AG09309 (cell line): ENCODE data around the gene SYNDIG1.

Experiments used
- DNase-seq: peaks from one replicate; pipeline ENCODE4 v3.0.0-alpha.2; 2010; ENCODE audit warnings: low read depth
- H3K4me3 ChIP-seq: 2 replicates; pipeline ENCODE4 v1.5.1; 2011; ENCODE audit warnings: mild to moderate bottlenecking, low read depth, low read length, moderate library complexity; ENCODE audit not compliant: control insufficient read depth
- CTCF ChIP-seq: IDR thresholded peaks from 2 replicates; pipeline ENCODE4 v1.5.1; 2011; ENCODE audit warnings: mild to moderate bottlenecking, low read depth, low read length, inconsistent platforms; ENCODE audit not compliant: insufficient read depth, control insufficient read depth; ENCODE audit errors: missing control alignments

Gene SYNDIG1

GRCh38 chr20:24425523-24426135 is 43.8 kb upstream of the SYNDIG1 start:
- no peak overlapping the region for H3K4me3 ChIP-seq
- no peak for TF ChIP-seq CTCF
- DNase-seq = no peak

GRCh38 chr20:24431279-24432045 is 38.0 kb upstream of the SYNDIG1 start:
- no peak overlapping the region for H3K4me3 ChIP-seq
- no peak for TF ChIP-seq CTCF
- no peak for DNase-seq

GRCh38 chr20:24432046-24432442 is 37.4 kb upstream of the SYNDIG1 start:
- TF ChIP-seq CTCF = no peak
- no peak for DNase-seq
- H3K4me3 ChIP-seq = no peak overlapping the region

GRCh38 chr20:24436160-24436559 is 33.3 kb upstream of the SYNDIG1 start:
- no peak for TF ChIP-seq CTCF
- no peak for DNase-seq
- no peak overlapping the region for H3K4me3 ChIP-seq

- TF ChIP-seq CTCF = no peak
- no peak for DNase-seq
- no peak overlapping the region for H3K4me3 ChIP-seq
Measured at GRCh38 chr20:24437196-24438082, 32.0 kb upstream of the SYNDIG1 start.

GRCh38 chr20:24438331-24438730 is 31.1 kb upstream of the SYNDIG1 start:
- no peak for DNase-seq
- H3K4me3 ChIP-seq = no peak overlapping the region
- TF ChIP-seq CTCF = no peak
